Neural progenitor cell (in vitro differentiated cells): ENCODE results near the gene PADI1. TPM values are rescaled to one million over a fixed set of nuclear protein-coding genes. Genes with fewer than 3 reads are reported as not detected.

ENCODE experiments used
- DNase-seq: peaks from one replicate; pipeline ENCODE4 v3.0.0-alpha.2; 2016; ENCODE audit warnings: low spot score
- H2AFZ ChIP-seq: fragments of 200-600 bp; sonication (generic); replicated peaks from 2 replicates; pipeline ENCODE4 v1.6.1; 2016; ENCODE audit warnings: antibody characterized with exemption
- H3F3A ChIP-seq: fragments of 200-600 bp; sonication (generic); 2 replicates; pipeline ENCODE4 v1.6.1; 2016; ENCODE audit warnings: antibody characterized with exemption, low read depth
- H3K27ac ChIP-seq: fragments of 200-600 bp; sonication (generic); 2 replicates; pipeline ENCODE4 v1.5.1; 2016; ENCODE audit warnings: mild to moderate bottlenecking
- H3K27me3 ChIP-seq: fragments of 200-600 bp; sonication (generic); 2 replicates; pipeline ENCODE4 v1.6.1; 2016; ENCODE audit warnings: mild to moderate bottlenecking, moderate library complexity
- H3K36me3 ChIP-seq: fragments of 200-600 bp; sonication (generic); 2 replicates; pipeline ENCODE4 v1.5.1; 2016
- H3K4me1 ChIP-seq: fragments of 200-600 bp; sonication (generic); 2 replicates; pipeline ENCODE4 v1.6.1; 2016; ENCODE audit warnings: mixed run types
- H3K4me2 ChIP-seq: fragments of 200-600 bp; sonication (generic); 2 replicates; pipeline ENCODE4 v1.6.1; 2016
- H3K4me3 ChIP-seq: fragments of 200-600 bp; sonication (generic); 2 replicates; pipeline ENCODE4 v1.5.1; 2016
- H3K79me2 ChIP-seq: fragments of 200-600 bp; sonication (generic); 2 replicates; pipeline ENCODE4 v1.6.1; 2016; ENCODE audit warnings: low read depth
- H3K9ac ChIP-seq: fragments of 200-600 bp; sonication (generic); 2 replicates; pipeline ENCODE4 v1.6.1; 2016
- H3K9me3 ChIP-seq: fragments of 200-600 bp; sonication (generic); 2 replicates; pipeline ENCODE4 v1.5.1; 2016; ENCODE audit warnings: low read depth
- H4K20me1 ChIP-seq: fragments of 200-600 bp; sonication (generic); 2 replicates; pipeline ENCODE4 v1.6.1; 2016; ENCODE audit warnings: low read depth
- H3K27ac Mint-ChIP-seq: 3 replicates; pipeline ENCODE4 v1.8.0; 2021; ENCODE audit warnings: mixed read lengths
- H3K27me3 Mint-ChIP-seq: 2 replicates; pipeline ENCODE4 v1.8.0; 2022; ENCODE audit warnings: low read depth, mild to moderate bottlenecking, inconsistent platforms, moderate library complexity, mixed read lengths; ENCODE audit not compliant: insufficient read depth
- H3K36me3 Mint-ChIP-seq: 3 replicates; pipeline ENCODE4 v1.8.0; 2021; ENCODE audit warnings: mixed read lengths
- H3K4me1 Mint-ChIP-seq: 3 replicates; pipeline ENCODE4 v1.8.0; 2021; ENCODE audit warnings: mixed read lengths
- H3K4me3 Mint-ChIP-seq: 3 replicates; pipeline ENCODE4 v1.8.0; 2021; ENCODE audit warnings: mild to moderate bottlenecking, moderate library complexity, mixed read lengths
- H3K9me3 Mint-ChIP-seq: 3 replicates; pipeline ENCODE4 v1.8.0; 2020; ENCODE audit warnings: mixed read lengths
- EZH2 ChIP-seq: fragments of 200-600 bp; sonication (generic); IDR thresholded peaks from 2 replicates; pipeline ENCODE4 v1.6.1; 2017; ENCODE audit warnings: antibody characterized with exemption, mild to moderate bottlenecking, moderate library complexity
- EZH2phosphoT487 ChIP-seq: fragments of 200-600 bp; sonication (generic); IDR thresholded peaks from 2 replicates; pipeline ENCODE4 v1.6.1; 2017; ENCODE audit warnings: antibody characterized with exemption
- total RNA-seq: library from RNA; depleted of rRNA; stranded (reverse); fragments of >200 nt; gene quantifications from 2 replicates; pipeline ENCODE4 v1.2.3, GENCODE V29; 2015; ENCODE audit warnings: low replicate concordance
- TF ChIP-seq, protein P1 (sequence below): fragments of 200-600 bp; sonication (generic); IDR thresholded peaks from 2 replicates; pipeline ENCODE4 v1.5.1; 2017; ENCODE audit warnings: antibody characterized with exemption, mild to moderate bottlenecking

Gene PADI1
- total RNA-seq, 1 donor from 2014 or later = 0.09 TPM

DNA sequence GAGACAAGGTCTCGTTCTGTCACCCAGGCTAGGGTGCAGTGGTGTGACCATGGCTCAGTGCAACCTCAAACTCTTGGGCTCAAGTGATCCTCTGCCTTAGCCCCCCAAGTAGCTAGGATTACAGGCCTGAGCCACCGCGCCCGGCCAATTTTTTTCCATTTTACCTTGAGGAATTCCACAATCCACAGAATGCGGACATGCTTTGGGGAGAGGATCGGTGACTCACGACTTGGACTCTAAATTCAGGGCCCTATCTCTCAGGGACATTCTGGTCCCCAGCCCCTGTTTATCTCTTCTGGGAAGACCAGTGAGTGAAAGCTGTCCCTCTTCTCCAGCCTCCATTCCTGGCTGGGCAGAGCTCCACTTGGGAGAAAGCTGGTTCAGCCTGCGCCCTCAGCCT, 5.2 kb downstream of the PADI1 start:
- Mint-ChIP-seq H3K9me3 (no peaks in the 10 kb centered on the region), H3K4me1 (peaks cover 59% of the 10 kb centered on the region), H3K27ac (no peak overlapping the region), H3K36me3 (no peaks in the 10 kb centered on the region), H3K27me3 (peaks cover 18% of the 10 kb centered on the region), H3K4me3 (no peak overlapping the region)
- no peaks in the 10 kb centered on the region for H3K27me3 ChIP-seq
- H3K9me3 ChIP-seq = no peaks in the 10 kb centered on the region
- DNase-seq = no peak
- no peaks in the 10 kb centered on the region for H3K36me3 ChIP-seq
- no peak overlapping the region for H3K27ac ChIP-seq
- H3K79me2 ChIP-seq = no peaks in the 10 kb centered on the region
- no peak for TF ChIP-seq EZH2phosphoT487
- TF ChIP-seq, protein P1, sequence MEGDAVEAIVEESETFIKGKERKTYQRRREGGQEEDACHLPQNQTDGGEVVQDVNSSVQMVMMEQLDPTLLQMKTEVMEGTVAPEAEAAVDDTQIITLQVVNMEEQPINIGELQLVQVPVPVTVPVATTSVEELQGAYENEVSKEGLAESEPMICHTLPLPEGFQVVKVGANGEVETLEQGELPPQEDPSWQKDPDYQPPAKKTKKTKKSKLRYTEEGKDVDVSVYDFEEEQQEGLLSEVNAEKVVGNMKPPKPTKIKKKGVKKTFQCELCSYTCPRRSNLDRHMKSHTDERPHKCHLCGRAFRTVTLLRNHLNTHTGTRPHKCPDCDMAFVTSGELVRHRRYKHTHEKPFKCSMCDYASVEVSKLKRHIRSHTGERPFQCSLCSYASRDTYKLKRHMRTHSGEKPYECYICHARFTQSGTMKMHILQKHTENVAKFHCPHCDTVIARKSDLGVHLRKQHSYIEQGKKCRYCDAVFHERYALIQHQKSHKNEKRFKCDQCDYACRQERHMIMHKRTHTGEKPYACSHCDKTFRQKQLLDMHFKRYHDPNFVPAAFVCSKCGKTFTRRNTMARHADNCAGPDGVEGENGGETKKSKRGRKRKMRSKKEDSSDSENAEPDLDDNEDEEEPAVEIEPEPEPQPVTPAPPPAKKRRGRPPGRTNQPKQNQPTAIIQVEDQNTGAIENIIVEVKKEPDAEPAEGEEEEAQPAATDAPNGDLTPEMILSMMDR = no peak
- TF ChIP-seq EZH2 = no peak
- peaks cover 20% of the 10 kb centered on the region for H3K4me1 ChIP-seq
- no peak overlapping the region for H3K4me3 ChIP-seq
- no peak overlapping the region for H2AFZ ChIP-seq
- no peak overlapping the region for H3K9ac ChIP-seq
- H4K20me1 ChIP-seq = no peaks in the 10 kb centered on the region
- no peak overlapping the region for H3K4me2 ChIP-seq
- peaks cover 8% of the 10 kb centered on the region for H3F3A ChIP-seq

DNA sequence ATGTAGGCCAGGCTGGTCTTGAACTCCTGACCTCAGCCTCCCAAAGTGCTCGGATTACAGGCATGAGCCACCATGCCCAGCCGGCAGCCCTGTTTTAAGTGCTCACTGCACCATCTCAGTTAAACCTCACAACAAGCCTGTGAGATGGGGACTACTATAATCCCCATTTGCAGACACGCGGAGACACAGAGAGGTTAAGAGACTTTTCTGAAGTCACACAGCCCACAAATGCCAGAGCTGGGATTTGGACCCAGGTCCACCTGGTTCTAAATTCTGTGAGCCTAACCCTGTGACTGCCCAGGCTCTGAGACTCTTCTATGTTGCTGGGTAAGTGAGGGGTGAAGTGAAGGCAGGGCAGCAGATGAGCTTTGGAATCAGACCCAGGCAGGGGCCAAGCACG, 6.4 kb downstream of the PADI1 start:
- Histone ChIP-seq H4K20me1 (no peaks in the 10 kb centered on the region), H3K9ac (no peak overlapping the region), H3K27me3 (no peaks in the 10 kb centered on the region), H3K79me2 (no peaks in the 10 kb centered on the region), H3F3A (peaks cover 8% of the 10 kb centered on the region), H3K9me3 (no peaks in the 10 kb centered on the region), H3K27ac (no peak overlapping the region), H3K4me3 (no peak overlapping the region), H3K4me1 (peaks cover 20% of the 10 kb centered on the region), H3K36me3 (no peaks in the 10 kb centered on the region), H3K4me2 (no peak overlapping the region), H2AFZ (no peak overlapping the region)
- Mint-ChIP-seq H3K9me3 (no peaks in the 10 kb centered on the region), H3K27ac (no peak overlapping the region), H3K36me3 (no peaks in the 10 kb centered on the region), H3K4me3 (no peak overlapping the region), H3K27me3 (peaks cover 15% of the 10 kb centered on the region), H3K4me1 (peaks cover 59% of the 10 kb centered on the region)
- TF ChIP-seq EZH2phosphoT487 (no peak), EZH2 (no peak)
- TF ChIP-seq, protein P1 = no peak
- DNase-seq = no peak

DNA sequence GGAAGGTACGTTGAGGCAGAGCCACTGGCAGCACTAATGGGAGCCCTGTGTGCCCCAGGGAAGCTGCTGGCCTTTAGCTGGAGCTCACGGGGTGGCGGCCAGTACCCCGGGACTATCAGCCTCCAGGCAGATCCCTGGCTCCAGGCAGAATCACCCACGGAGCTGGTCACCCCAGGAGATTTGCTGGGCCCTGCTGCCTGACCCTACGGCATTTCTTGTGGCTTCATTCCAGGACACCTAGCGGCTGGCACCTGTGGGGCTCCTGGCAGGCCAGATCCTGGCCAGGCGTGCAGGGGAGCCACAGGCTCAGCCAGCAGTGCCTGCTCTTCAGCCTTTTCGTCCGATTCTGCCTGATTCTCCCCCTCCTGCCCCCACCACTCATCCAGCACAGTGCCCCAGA, 7.1 kb downstream of the PADI1 start:
- Histone ChIP-seq H3K4me2 (no peak overlapping the region), H3K36me3 (no peaks in the 10 kb centered on the region), H3K79me2 (no peaks in the 10 kb centered on the region), H3K4me1 (peaks cover 20% of the 10 kb centered on the region), H4K20me1 (no peaks in the 10 kb centered on the region), H3K27ac (no peak overlapping the region), H3F3A (peaks cover 8% of the 10 kb centered on the region), H3K9me3 (no peaks in the 10 kb centered on the region), H3K9ac (no peak overlapping the region), H2AFZ (no peak overlapping the region), H3K27me3 (no peaks in the 10 kb centered on the region), H3K4me3 (no peak overlapping the region)
- Mint-ChIP-seq H3K36me3 (no peaks in the 10 kb centered on the region), H3K27me3 (peaks cover 15% of the 10 kb centered on the region), H3K4me3 (no peak overlapping the region), H3K4me1 (peaks cover 54% of the 10 kb centered on the region), H3K9me3 (no peaks in the 10 kb centered on the region), H3K27ac (no peak overlapping the region)
- TF ChIP-seq, protein P1 = no peak
- TF ChIP-seq EZH2 = no peak
- TF ChIP-seq EZH2phosphoT487 = no peak
- DNase-seq = no peak
